H9 (cell line): ENCODE data around the gene MCL1. TPM values are rescaled to one million over a fixed set of nuclear protein-coding genes. Genes with fewer than 3 reads are reported as not detected.

Experiments
- DNase-seq: peaks from one replicate; pipeline ENCODE4 v3.0.0-alpha.2; 2017
- H2AFZ ChIP-seq: one replicate; pipeline ENCODE4 v1.6.1; 2013; ENCODE audit warnings: mild to moderate bottlenecking, low read length, control low read depth, moderate library complexity
- H2AK5ac ChIP-seq: 2 replicates; pipeline ENCODE4 v1.6.1; 2013; ENCODE audit warnings: low read length, control low read depth, mixed read lengths; ENCODE audit not compliant: insufficient read length
- H2BK120ac ChIP-seq: one replicate; pipeline ENCODE4 v1.6.1; 2013; ENCODE audit warnings: low read depth, mild to moderate bottlenecking, low read length, control low read depth, inconsistent platforms; ENCODE audit not compliant: poor library complexity, severe bottlenecking
- H2BK12ac ChIP-seq: 2 replicates; pipeline ENCODE4 v1.6.1; 2013; ENCODE audit warnings: low read length, control low read depth, mixed read lengths, low read depth; ENCODE audit not compliant: insufficient read length
- H2BK15ac ChIP-seq: 2 replicates; pipeline ENCODE4 v1.6.1; 2013; ENCODE audit warnings: low read depth, low read length, control low read depth
- H2BK20ac ChIP-seq: one replicate; pipeline ENCODE4 v1.6.1; 2013; ENCODE audit warnings: low read depth, mild to moderate bottlenecking, low read length, control low read depth, inconsistent platforms; ENCODE audit not compliant: poor library complexity, severe bottlenecking
- H2BK5ac ChIP-seq: 2 replicates; pipeline ENCODE4 v1.6.1; 2013; ENCODE audit warnings: low read length, control low read depth, mixed read lengths; ENCODE audit not compliant: insufficient read length
- H3K14ac ChIP-seq: 2 replicates; pipeline ENCODE4 v1.6.1; 2013; ENCODE audit warnings: low read length, control low read depth; ENCODE audit not compliant: insufficient read depth
- H3K18ac ChIP-seq: 2 replicates; pipeline ENCODE4 v1.6.1; 2013; ENCODE audit warnings: low read depth, mild to moderate bottlenecking, mixed read lengths, low read length, control low read depth; ENCODE audit not compliant: insufficient read length
- H3K23ac ChIP-seq: 2 replicates; pipeline ENCODE4 v1.6.1; 2013; ENCODE audit warnings: low read length, control low read depth, mixed read lengths, low read depth; ENCODE audit not compliant: insufficient read length
- H3K23me2 ChIP-seq: 2 replicates; pipeline ENCODE4 v1.6.1; 2013; ENCODE audit warnings: low read depth, mild to moderate bottlenecking, mixed read lengths, low read length, control low read depth; ENCODE audit not compliant: insufficient read length, poor library complexity, severe bottlenecking
- H3K27ac ChIP-seq: 2 replicates; pipeline ENCODE4 v1.5.1; 2013; ENCODE audit warnings: low read length, control low read depth, mixed read lengths, low read depth; ENCODE audit not compliant: insufficient read length
- H3K27me3 ChIP-seq: 2 replicates; pipeline ENCODE4 v1.6.1; 2013; ENCODE audit warnings: low read length, control low read depth, inconsistent platforms; ENCODE audit not compliant: insufficient read depth
- H3K4ac ChIP-seq: 2 replicates; pipeline ENCODE4 v1.6.1; 2013; ENCODE audit warnings: low read depth, mild to moderate bottlenecking, control low read depth, inconsistent platforms, low read length, moderate library complexity
- H3K4me1 ChIP-seq: 2 replicates; pipeline ENCODE4 v1.6.1; 2013; ENCODE audit warnings: low read length, control low read depth, inconsistent platforms; ENCODE audit not compliant: insufficient read depth
- H3K4me2 ChIP-seq: 2 replicates; pipeline ENCODE4 v1.6.1; 2013; ENCODE audit warnings: low read length, control low read depth, mixed read lengths; ENCODE audit not compliant: insufficient read length, insufficient read depth
- H3K56ac ChIP-seq: 2 replicates; pipeline ENCODE4 v1.6.1; 2013; ENCODE audit warnings: low read depth, mild to moderate bottlenecking, mixed read lengths, low read length, control low read depth; ENCODE audit not compliant: insufficient read length
- H3K79me1 ChIP-seq: 2 replicates; pipeline ENCODE4 v1.6.1; 2013; ENCODE audit warnings: low read depth, mild to moderate bottlenecking, moderate library complexity, low read length, control low read depth, inconsistent platforms; ENCODE audit not compliant: insufficient read depth, poor library complexity, severe bottlenecking
- H3K79me2 ChIP-seq: 2 replicates; pipeline ENCODE4 v1.6.1; 2013; ENCODE audit warnings: low read length, control low read depth, inconsistent platforms; ENCODE audit not compliant: insufficient read depth
- H3K9ac ChIP-seq: 2 replicates; pipeline ENCODE4 v1.6.1; 2013; ENCODE audit warnings: low read length, control low read depth, mixed read lengths; ENCODE audit not compliant: insufficient read length; ENCODE audit errors: extremely low read depth
- H3K9me3 ChIP-seq: one replicate; pipeline ENCODE4 v1.6.1; 2013; ENCODE audit warnings: low read depth, low read length, inconsistent platforms; ENCODE audit not compliant: control insufficient read depth
- H3T11ph ChIP-seq: one replicate; pipeline ENCODE4 v1.6.1; 2013; ENCODE audit warnings: mild to moderate bottlenecking, low read length, control low read depth, inconsistent platforms
- H4K20me1 ChIP-seq: one replicate; pipeline ENCODE4 v1.6.1; 2013; ENCODE audit not compliant: control insufficient read depth, insufficient read length, insufficient read depth
- H4K5ac ChIP-seq: 2 replicates; pipeline ENCODE4 v1.6.1; 2013; ENCODE audit warnings: low read depth, mild to moderate bottlenecking, mixed read lengths, low read length, control low read depth; ENCODE audit not compliant: insufficient read length
- H4K8ac ChIP-seq: replicated peaks from 2 replicates; pipeline ENCODE4 v1.6.1; 2013; ENCODE audit warnings: low read length, control low read depth, mixed read lengths, low read depth; ENCODE audit not compliant: insufficient read length
- H4K91ac ChIP-seq: 2 replicates; pipeline ENCODE4 v1.6.1; 2013; ENCODE audit warnings: low read depth, mild to moderate bottlenecking, moderate library complexity, mixed read lengths, low read length, control low read depth; ENCODE audit not compliant: insufficient read length
- H3K27ac Mint-ChIP-seq, 3 experiments: 2 replicates in 2 of 3; 3 replicates in 1 of 3; pipeline ENCODE4 v1.8.0; 2020 to 2021; ENCODE audit warnings: mixed read lengths in 3 of 3, mild to moderate bottlenecking in 1 of 3, moderate library complexity in 1 of 3
- H3K27me3 Mint-ChIP-seq: 2 replicates; pipeline ENCODE4 v1.8.0; 2021; ENCODE audit warnings: low read depth, mild to moderate bottlenecking, moderate library complexity, mixed read lengths
- H3K36me3 Mint-ChIP-seq, 3 experiments: 2 replicates in 2 of 3; 3 replicates in 1 of 3; pipeline ENCODE4 v1.8.0; 2020 to 2021; ENCODE audit warnings: low read depth in 3 of 3, mixed read lengths in 3 of 3; ENCODE audit not compliant: insufficient read depth in 1 of 3
- H3K4me1 Mint-ChIP-seq, 2 experiments: 2 replicates each; pipeline ENCODE4 v1.8.0; 2020; ENCODE audit warnings: mixed read lengths in 2 of 2
- H3K4me3 Mint-ChIP-seq, 2 experiments: 2 replicates in 1 of 2; 3 replicates in 1 of 2; pipeline ENCODE4 v1.8.0; 2020 to 2021; ENCODE audit warnings: mild to moderate bottlenecking in 2 of 2, mixed read lengths in 2 of 2, moderate library complexity in 1 of 2
- H3K9me3 Mint-ChIP-seq, 2 experiments: 2 replicates in 1 of 2; 3 replicates in 1 of 2; pipeline ENCODE4 v1.8.0; 2020; ENCODE audit warnings: mild to moderate bottlenecking in 2 of 2, mixed read lengths in 2 of 2, moderate library complexity in 1 of 2
- WGBS: extraction: QIAGEN DNeasy Blood & Tissue Kit; methylation state at CpG from one replicate; pipeline ENCODE4 v1.1.7; 2013; ENCODE audit warnings: missing lambda C conversion rate, low lambda C conversion rate, mixed read lengths; ENCODE audit not compliant: insufficient read length; ENCODE audit errors: extremely low coverage; 5-methylcytosine and 5-hydroxymethylcytosine counted together
- total RNA-seq: library from RNA; stranded (reverse); gene quantifications from 2 replicates; pipeline ENCODE4 v1.2.1, GENCODE V29; 2021
- TF ChIP-seq, protein P1 (sequence below): fragments of 200-600 bp; sonication (generic); conservative IDR thresholded peaks from 3 replicates; pipeline ENCODE4 v1.8.0; 2021; ENCODE audit warnings: antibody characterized with exemption, mild to moderate bottlenecking

The MCL1 gene
- total RNA-seq, 1 experiment from 2014 or later = 247 TPM

GRCh38 chr1:150562446-150563339 is 16.7 kb downstream of the MCL1 start:
- no peak overlapping the region for H2AK5ac ChIP-seq
- no peak overlapping the region for H4K91ac ChIP-seq
- no peaks in the 10 kb centered on the region for H3K27me3 ChIP-seq
- H2AFZ ChIP-seq = no peak overlapping the region
- H4K8ac ChIP-seq = no peak overlapping the region
- H2BK12ac ChIP-seq = peak overlapping the region; percentile 18
- peak overlapping the region; percentile 58 for H3K9ac ChIP-seq
- H3K14ac ChIP-seq = peak overlapping the region; percentile 49; the same call in 1 of the 2 replicates
- peak overlapping the region; percentile 95 to 100 (median 99) for H3K27ac Mint-ChIP-seq
- peak overlapping the region; percentile 97 for H3K27ac ChIP-seq
- H2BK5ac ChIP-seq = no peak overlapping the region
- peaks cover 4% of the 10 kb centered on the region; the same call in 1 of the 2 replicates for H3K79me2 ChIP-seq
- H3K9me3 ChIP-seq = no peaks in the 10 kb centered on the region
- no peak overlapping the region for H3K4ac ChIP-seq
- H3K4me1 ChIP-seq = peaks cover 10% of the 10 kb centered on the region
- peaks cover 4% of the 10 kb centered on the region for H3K79me1 ChIP-seq
- H3K4me2 ChIP-seq = peak overlapping the region; percentile 94
- no peak overlapping the region for H2BK20ac ChIP-seq
- H3K36me3 Mint-ChIP-seq = no peaks in the 10 kb centered on the region; a peak in 1 of 7 replicates
- TF ChIP-seq, protein P1, sequence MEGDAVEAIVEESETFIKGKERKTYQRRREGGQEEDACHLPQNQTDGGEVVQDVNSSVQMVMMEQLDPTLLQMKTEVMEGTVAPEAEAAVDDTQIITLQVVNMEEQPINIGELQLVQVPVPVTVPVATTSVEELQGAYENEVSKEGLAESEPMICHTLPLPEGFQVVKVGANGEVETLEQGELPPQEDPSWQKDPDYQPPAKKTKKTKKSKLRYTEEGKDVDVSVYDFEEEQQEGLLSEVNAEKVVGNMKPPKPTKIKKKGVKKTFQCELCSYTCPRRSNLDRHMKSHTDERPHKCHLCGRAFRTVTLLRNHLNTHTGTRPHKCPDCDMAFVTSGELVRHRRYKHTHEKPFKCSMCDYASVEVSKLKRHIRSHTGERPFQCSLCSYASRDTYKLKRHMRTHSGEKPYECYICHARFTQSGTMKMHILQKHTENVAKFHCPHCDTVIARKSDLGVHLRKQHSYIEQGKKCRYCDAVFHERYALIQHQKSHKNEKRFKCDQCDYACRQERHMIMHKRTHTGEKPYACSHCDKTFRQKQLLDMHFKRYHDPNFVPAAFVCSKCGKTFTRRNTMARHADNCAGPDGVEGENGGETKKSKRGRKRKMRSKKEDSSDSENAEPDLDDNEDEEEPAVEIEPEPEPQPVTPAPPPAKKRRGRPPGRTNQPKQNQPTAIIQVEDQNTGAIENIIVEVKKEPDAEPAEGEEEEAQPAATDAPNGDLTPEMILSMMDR = no peak
- H3K23ac ChIP-seq = no peak overlapping the region
- no peak overlapping the region for H3K56ac ChIP-seq
- no peaks in the 10 kb centered on the region; a peak in 1 of 5 replicates for H3K9me3 Mint-ChIP-seq
- H2BK120ac ChIP-seq = no peak overlapping the region
- H4K5ac ChIP-seq = no peak overlapping the region
- H3T11ph ChIP-seq = no peak overlapping the region
- DNase-seq = peak; percentile 30
- H3K27me3 Mint-ChIP-seq = no peaks in the 10 kb centered on the region
- H3K4me3 Mint-ChIP-seq = peak overlapping the region; percentile 72 to 90
- H3K18ac ChIP-seq = peak overlapping the region; percentile 59
- no peaks in the 10 kb centered on the region for H4K20me1 ChIP-seq
- peaks cover 11% of the 10 kb centered on the region for H3K23me2 ChIP-seq
- peaks cover 50 to 54% of the 10 kb centered on the region in 2 experiments for H3K4me1 Mint-ChIP-seq
- H2BK15ac ChIP-seq = no peak overlapping the region
- no CpG with 5 or more reads among the region's 4 CpGs for WGBS
